ENCODE results near the gene GAS2L3.

DNA sequence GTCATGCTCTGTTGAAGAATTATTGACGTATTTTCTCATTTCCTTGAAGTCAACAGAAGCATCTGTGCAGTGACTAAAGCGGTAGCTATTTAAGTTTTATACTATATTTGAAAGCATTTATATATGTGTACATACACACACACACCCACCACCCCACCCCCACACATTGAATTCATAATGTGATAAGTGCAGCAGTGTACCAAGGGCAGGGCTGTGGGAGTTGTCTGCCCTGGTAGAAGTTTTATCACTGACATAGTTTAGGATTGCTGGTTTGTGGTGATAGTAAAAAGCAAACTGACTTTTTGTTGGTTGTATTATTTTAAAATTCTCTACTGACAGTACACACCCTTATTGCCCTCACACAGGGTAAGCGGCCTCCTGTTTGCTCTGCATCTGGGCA lies 39.1 kb downstream of the GAS2L3 start:
- TF ChIP-seq POLR2A (IDR thresholded peaks at IDR 0.05; ENCODE audit: low read length) = peak; percentile 43
- TF ChIP-seq GATA1 (IDR thresholded peaks at IDR 0.05; ENCODE audit: low read depth, low read length) = no peak
